Measurements from ENCODE around the gene LTA4H.

LTA4H gene

DNA sequence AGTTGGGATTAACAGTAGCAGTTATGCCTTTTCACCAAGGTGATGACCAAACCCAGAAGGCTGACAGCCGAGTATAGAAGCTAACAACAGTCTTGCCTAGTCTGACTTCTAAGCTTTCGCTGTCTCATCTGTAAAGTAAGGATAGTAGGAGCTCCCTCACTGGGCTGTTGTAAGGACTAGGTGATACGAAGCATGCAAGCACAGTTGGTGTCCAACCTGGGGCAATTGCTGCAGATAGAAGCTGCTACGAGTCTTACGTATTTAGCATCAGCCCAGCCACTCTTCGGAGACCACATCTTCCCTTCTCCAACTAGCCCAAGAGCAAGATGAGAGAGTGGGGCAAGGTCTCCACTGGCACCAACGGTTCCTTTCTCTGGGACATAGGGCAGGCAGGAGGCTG lies 45.3 kb downstream of the LTA4H start:
- Histone ChIP-seq H2AFZ (no peak overlapping the region), H3K9me3 (ENCODE audit: control insufficient read depth, low read length) (no peaks in the 10 kb centered on the region), H3K4me1 (no peaks in the 10 kb centered on the region), H3K27me3 (ENCODE audit: control insufficient read depth, insufficient read depth, low read length) (no peaks in the 10 kb centered on the region), H3K4me2 (ENCODE audit: low read length) (no peak overlapping the region), H3K4me3 (ENCODE audit: low read depth, low read length) (no peak overlapping the region), H3K9ac (no peak overlapping the region), H3K79me2 (no peaks in the 10 kb centered on the region), H3K36me3 (ENCODE audit: control insufficient read depth, insufficient read depth, low read length) (no peaks in the 10 kb centered on the region), H3K27ac (no peak overlapping the region)
- no peak for TF ChIP-seq CTCF (IDR thresholded peaks at IDR 0.05)

GRCh38 chr12:95989504-95990123 lies 45.8 kb downstream of the LTA4H start:
- Histone ChIP-seq H3K36me3 (ENCODE audit: control insufficient read depth, insufficient read depth, low read length) (no peaks in the 10 kb centered on the region), H3K27me3 (ENCODE audit: control insufficient read depth, insufficient read depth, low read length) (no peaks in the 10 kb centered on the region), H3K4me3 (ENCODE audit: low read depth, low read length) (no peak overlapping the region), H3K4me2 (ENCODE audit: low read length) (no peak overlapping the region), H3K27ac (no peak overlapping the region), H3K79me2 (no peaks in the 10 kb centered on the region), H2AFZ (no peak overlapping the region), H3K9ac (no peak overlapping the region), H3K4me1 (no peaks in the 10 kb centered on the region), H3K9me3 (ENCODE audit: control insufficient read depth, low read length) (no peaks in the 10 kb centered on the region)
- no peak for TF ChIP-seq CTCF (IDR thresholded peaks at IDR 0.05)

- no peak overlapping the region for H3K4me3 ChIP-seq (ENCODE audit: low read depth, low read length)
- no peaks in the 10 kb centered on the region for H3K9me3 ChIP-seq (ENCODE audit: control insufficient read depth, low read length)
- no peak overlapping the region for H3K4me2 ChIP-seq (ENCODE audit: low read length)
- H3K36me3 ChIP-seq (ENCODE audit: control insufficient read depth, insufficient read depth, low read length) = no peaks in the 10 kb centered on the region
- H3K4me1 ChIP-seq = no peaks in the 10 kb centered on the region
- no peak overlapping the region for H3K27ac ChIP-seq
- H2AFZ ChIP-seq = no peak overlapping the region
- no peak overlapping the region for H3K9ac ChIP-seq
- no peaks in the 10 kb centered on the region for H3K79me2 ChIP-seq
- TF ChIP-seq CTCF (IDR thresholded peaks at IDR 0.05) = no peak
- H3K27me3 ChIP-seq (ENCODE audit: control insufficient read depth, insufficient read depth, low read length) = no peaks in the 10 kb centered on the region
Observed at GRCh38 chr12:95988506-95989275, 46.7 kb downstream of the LTA4H start.

DNA sequence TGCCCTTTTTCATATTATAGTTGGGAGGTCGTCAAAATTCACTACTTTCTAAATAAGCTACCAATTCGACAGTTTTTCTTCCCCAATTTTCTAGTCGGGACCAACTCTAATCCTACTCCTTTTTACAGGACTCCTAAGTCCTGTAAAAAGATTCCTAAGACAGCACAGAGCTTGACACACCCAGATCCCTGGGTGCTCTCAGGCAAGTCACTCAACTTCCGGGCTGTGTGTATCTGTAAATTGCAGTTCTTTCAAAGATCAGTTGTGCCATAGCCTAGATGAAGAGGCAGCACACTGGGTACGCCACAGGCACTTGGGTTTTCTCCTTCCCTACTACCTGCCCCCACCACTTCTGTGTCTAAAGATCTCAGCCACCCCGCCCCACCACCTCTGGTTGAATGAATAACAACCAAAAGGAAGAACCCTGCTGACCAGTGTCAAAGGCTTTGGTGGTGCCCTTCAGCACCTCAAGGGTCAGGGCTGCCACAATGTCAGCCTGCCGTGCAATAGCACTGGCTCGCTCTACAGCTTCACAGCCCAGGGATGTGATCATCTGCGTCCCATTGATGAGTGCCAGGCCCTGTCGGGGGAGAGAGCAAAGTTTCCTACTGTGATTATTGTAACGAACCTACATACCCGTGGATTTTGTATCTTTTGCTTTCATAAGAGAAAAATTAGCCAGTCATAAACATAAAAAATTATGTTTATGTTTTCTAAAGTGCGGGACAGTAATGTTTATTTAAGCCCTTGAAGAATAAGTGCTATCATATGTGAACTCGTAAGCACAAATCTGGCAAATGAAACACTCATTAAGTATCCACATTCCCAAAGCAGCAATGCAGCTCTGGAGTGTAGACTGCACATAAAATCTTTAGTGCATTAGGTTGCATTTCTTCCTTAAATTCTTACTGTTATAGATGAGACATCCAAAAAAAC lies 48.5 kb downstream of the LTA4H start:
- Histone ChIP-seq H3K27me3 (ENCODE audit: control insufficient read depth, insufficient read depth, low read length) (no peaks in the 10 kb centered on the region), H3K4me1 (no peaks in the 10 kb centered on the region), H2AFZ (no peak overlapping the region), H3K9me3 (ENCODE audit: control insufficient read depth, low read length) (no peaks in the 10 kb centered on the region), H3K9ac (no peak overlapping the region), H3K27ac (no peak overlapping the region), H3K36me3 (ENCODE audit: control insufficient read depth, insufficient read depth, low read length) (no peaks in the 10 kb centered on the region), H3K4me3 (ENCODE audit: low read depth, low read length) (no peak overlapping the region), H3K4me2 (ENCODE audit: low read length) (no peak overlapping the region), H3K79me2 (no peaks in the 10 kb centered on the region)
- TF ChIP-seq CTCF (IDR thresholded peaks at IDR 0.05) = no peak
